KOPT-K1 (cell line): ENCODE results near the gene SLCO6A1.

Experiments used
- H3K27ac ChIP-seq: fragments of 200-600 bp; sonication (generic); 2 replicates; pipeline ENCODE4 v1.5.1; 2016; ENCODE audit warnings: antibody characterized with exemption, mild to moderate bottlenecking, low read depth, low read length; ENCODE audit not compliant: poor library complexity, severe bottlenecking
- H3K36me3 ChIP-seq: fragments of 200-600 bp; sonication (generic); 2 replicates; pipeline ENCODE4 v1.5.1; 2017; ENCODE audit warnings: antibody characterized with exemption, mild to moderate bottlenecking, low read length, moderate library complexity; ENCODE audit not compliant: insufficient read depth
- H3K9me3 ChIP-seq: fragments of 200-600 bp; sonication (generic); 2 replicates; pipeline ENCODE4 v1.5.1; 2017; ENCODE audit warnings: antibody characterized with exemption, low read length, mild to moderate bottlenecking; ENCODE audit not compliant: insufficient read depth, poor library complexity, severe bottlenecking

SLCO6A1 gene

DNA sequence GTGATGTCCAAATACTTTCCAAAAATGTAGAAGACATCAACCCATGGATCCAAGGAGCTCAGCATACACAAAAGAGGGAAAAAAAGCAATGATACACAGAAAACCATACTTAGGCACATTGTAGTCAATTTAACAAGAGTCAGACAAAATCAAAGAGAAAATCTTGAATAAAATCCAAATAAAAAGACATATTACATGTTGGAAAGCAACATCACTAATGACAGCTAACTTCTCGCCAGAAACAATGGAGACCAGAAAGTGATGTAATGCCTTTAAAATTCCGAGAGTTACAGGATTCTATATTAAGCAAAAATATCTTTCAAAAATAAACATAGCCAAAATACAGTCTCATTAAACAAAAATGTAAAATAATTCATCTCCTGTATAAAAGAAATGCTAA lies 122.9 kb downstream of the SLCO6A1 start:
- Histone ChIP-seq H3K36me3 (no peaks in the 10 kb centered on the region), H3K9me3 (no peaks in the 10 kb centered on the region), H3K27ac (no peak overlapping the region)

DNA sequence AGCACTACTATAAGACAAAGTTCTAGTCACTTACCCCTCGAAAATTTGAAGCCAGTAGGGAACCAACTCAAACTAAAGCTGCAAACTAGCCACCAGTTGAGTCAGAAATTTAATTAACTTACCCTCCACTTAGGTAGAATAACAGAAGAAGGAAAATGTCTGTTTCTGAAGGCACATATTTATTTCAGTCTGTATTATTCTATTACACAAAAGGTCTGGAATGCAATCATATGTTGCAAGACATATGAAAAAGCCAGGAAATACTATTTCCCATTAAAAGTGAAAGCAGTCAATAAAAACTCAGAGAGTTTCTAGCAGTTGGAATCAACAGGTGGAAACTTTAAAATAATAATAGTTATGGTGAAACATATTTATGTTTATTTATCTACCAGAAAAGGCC lies 123.5 kb downstream of the SLCO6A1 start:
- H3K9me3 ChIP-seq, result no peaks in the 10 kb centered on the region
- H3K27ac ChIP-seq, result no peak overlapping the region

DNA sequence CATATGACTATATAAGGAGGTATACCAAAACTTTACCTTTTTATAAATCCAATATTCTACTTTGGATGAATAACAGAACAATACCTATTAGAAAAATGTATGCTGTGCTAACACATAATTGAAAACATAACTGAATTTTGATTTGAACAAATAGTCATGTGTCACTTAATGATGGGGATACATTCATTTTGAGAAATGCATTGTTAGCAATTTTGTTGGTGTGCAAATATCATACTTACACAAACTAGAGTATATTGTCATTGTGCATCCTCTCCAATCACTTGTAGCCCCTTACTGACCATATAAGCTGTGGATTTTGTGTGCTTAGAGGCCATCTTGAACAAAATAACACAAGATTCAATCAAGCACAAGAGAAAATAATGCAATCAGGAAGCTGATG lies 130.4 kb downstream of the SLCO6A1 start:
- Histone ChIP-seq H3K9me3 (no peaks in the 10 kb centered on the region), H3K36me3 (no peaks in the 10 kb centered on the region), H3K27ac (no peak overlapping the region)

More for the DNA sequence above, 123.5 kb downstream of the SLCO6A1 start:
- no peaks in the 10 kb centered on the region for H3K36me3 ChIP-seq

- no peak overlapping the region for H3K27ac ChIP-seq
- no peaks in the 10 kb centered on the region for H3K9me3 ChIP-seq
- H3K36me3 ChIP-seq, result no peaks in the 10 kb centered on the region
Measured at GRCh38 chr5:102341681-102342288, 157.0 kb downstream of the SLCO6A1 start.

DNA sequence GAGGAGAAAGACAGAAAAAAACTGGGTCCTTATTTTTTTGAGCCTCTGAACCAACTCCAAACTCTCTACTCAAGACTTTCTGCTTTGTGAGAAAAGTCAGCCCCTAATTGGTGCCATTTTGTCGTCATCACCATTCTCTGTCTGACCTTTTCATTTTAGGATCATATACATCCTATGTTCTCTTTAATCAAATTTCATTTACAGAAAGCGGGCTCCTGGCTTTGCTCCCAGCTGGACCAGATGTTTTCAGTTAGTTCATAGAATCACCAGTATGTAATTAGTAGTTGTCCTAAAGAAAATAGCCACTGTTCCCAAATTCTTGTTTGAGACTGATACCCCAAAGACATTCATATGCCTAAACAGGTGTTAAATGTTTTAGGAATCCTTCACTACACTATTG lies 174.1 kb downstream of the SLCO6A1 start:
- no peaks in the 10 kb centered on the region for H3K9me3 ChIP-seq
- no peaks in the 10 kb centered on the region for H3K36me3 ChIP-seq
- no peak overlapping the region for H3K27ac ChIP-seq
